Right atrium auricular region (tissue), 2 donors: ENCODE measurements around the gene ZDHHC20. TPM values are rescaled to one million over a fixed set of nuclear protein-coding genes. Genes with fewer than 3 reads are reported as not detected.

ENCODE experiments used
- DNase-seq: peaks from one replicate; pipeline ENCODE4 v3.0.0-alpha.2; 2019; ENCODE audit warnings: low spot score
- H3K27ac ChIP-seq, 2 donors: fragments of 200-600 bp; sonication (generic); 1 replicate in 1 of 2; 2 replicates in 1 of 2; pipeline ENCODE4 v1.5.1; 2016 to 2019
- H3K27me3 ChIP-seq, 2 donors: fragments of 200-600 bp; sonication (generic); one replicate each; pipeline versions ENCODE4 v1.5.1 to v1.6.0; 2017 to 2019
- H3K36me3 ChIP-seq: fragments of 200-600 bp; sonication (generic); one replicate; pipeline ENCODE4 v1.5.1; 2016
- H3K4me1 ChIP-seq, 2 donors: fragments of 200-600 bp; sonication (generic); one replicate each; pipeline versions ENCODE4 v1.5.1 to v1.6.0; 2017 to 2019
- H3K4me3 ChIP-seq, 2 donors: fragments of 200-600 bp; sonication (generic); 1 replicate in 1 of 2; 2 replicates in 1 of 2; pipeline ENCODE4 v1.5.1; 2017 to 2019; ENCODE audit warnings: mild to moderate bottlenecking in 1 of 2, moderate library complexity in 1 of 2
- H3K9me3 ChIP-seq, 2 donors: fragments of 200-600 bp; sonication (generic); one replicate each; pipeline ENCODE4 v1.5.1; 2019
- total RNA-seq, 2 donors: library from RNA; depleted of rRNA; stranded (reverse); fragments of >200 nt; gene quantifications; one replicate each; pipeline ENCODE4 v1.1.0, GENCODE V29; 2016
- TF ChIP-seq, protein P1 (sequence below), 2 donors: fragments of 200-600 bp; sonication (generic); IDR thresholded peaks; one replicate each; pipeline ENCODE4 v1.5.1; 2019; ENCODE audit warnings: antibody characterized with exemption in 2 of 2

ZDHHC20 gene
- total RNA-seq, 2 donors from 2014 or later = 19.7 to 26.5 TPM

GRCh38 chr13:21466527-21466926 lies 7.4 kb upstream of the ZDHHC20 start:
- H3K36me3 ChIP-seq = no peaks in the 10 kb centered on the region
- H3K9me3 ChIP-seq = peaks cover 0 to 10% of the 10 kb centered on the region in 2 donors
- no peaks in the 10 kb centered on the region for H3K27me3 ChIP-seq
- H3K4me1 ChIP-seq = no peaks in the 10 kb centered on the region
- TF ChIP-seq, protein P1, sequence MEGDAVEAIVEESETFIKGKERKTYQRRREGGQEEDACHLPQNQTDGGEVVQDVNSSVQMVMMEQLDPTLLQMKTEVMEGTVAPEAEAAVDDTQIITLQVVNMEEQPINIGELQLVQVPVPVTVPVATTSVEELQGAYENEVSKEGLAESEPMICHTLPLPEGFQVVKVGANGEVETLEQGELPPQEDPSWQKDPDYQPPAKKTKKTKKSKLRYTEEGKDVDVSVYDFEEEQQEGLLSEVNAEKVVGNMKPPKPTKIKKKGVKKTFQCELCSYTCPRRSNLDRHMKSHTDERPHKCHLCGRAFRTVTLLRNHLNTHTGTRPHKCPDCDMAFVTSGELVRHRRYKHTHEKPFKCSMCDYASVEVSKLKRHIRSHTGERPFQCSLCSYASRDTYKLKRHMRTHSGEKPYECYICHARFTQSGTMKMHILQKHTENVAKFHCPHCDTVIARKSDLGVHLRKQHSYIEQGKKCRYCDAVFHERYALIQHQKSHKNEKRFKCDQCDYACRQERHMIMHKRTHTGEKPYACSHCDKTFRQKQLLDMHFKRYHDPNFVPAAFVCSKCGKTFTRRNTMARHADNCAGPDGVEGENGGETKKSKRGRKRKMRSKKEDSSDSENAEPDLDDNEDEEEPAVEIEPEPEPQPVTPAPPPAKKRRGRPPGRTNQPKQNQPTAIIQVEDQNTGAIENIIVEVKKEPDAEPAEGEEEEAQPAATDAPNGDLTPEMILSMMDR (IDR thresholded peaks at IDR 0.05) = no peak
- no peak for DNase-seq
- no peak overlapping the region for H3K4me3 ChIP-seq
- no peak overlapping the region for H3K27ac ChIP-seq

DNA sequence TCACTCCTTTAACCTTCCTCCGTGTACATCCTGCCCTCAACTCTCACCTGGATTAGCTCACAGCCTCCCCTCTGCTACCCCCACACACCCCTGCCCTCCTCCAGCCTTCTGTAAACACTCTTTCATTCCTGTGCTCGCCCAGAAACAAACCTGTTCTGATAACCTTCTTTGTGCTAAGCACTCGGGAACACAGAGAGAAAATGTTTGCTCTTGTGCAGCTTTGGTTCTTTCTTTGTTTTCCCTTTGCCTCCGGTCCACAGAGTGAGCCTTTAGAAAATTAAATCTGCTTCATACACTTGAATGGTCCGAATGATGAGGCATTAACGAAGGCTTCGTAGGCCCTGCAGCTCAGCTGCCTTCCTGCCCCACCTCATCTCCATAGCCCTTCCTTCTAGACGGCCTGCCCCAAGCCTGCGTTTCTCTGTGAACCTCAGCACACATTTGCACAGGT lies 6.6 kb upstream of the ZDHHC20 start:
- Histone ChIP-seq H3K27ac (no peak overlapping the region), H3K36me3 (no peaks in the 10 kb centered on the region), H3K27me3 (no peaks in the 10 kb centered on the region), H3K9me3 (peaks cover 0 to 2% of the 10 kb centered on the region in 2 donors), H3K4me3 (no peak overlapping the region), H3K4me1 (no peaks in the 10 kb centered on the region)
- DNase-seq = no peak
- TF ChIP-seq, protein P1 (IDR thresholded peaks at IDR 0.05) = no peak

GRCh38 chr13:21463424-21463823 lies 4.3 kb upstream of the ZDHHC20 start:
- no peaks in the 10 kb centered on the region for H3K27me3 ChIP-seq
- H3K4me1 ChIP-seq = peaks cover 0 to under 1% of the 10 kb centered on the region in 2 donors
- no peak overlapping the region for H3K27ac ChIP-seq
- H3K4me3 ChIP-seq = no peak overlapping the region
- no peaks in the 10 kb centered on the region for H3K9me3 ChIP-seq
- H3K36me3 ChIP-seq = no peaks in the 10 kb centered on the region
- TF ChIP-seq, protein P1 (IDR thresholded peaks at IDR 0.05) = no peak
- no peak for DNase-seq

- Histone ChIP-seq H3K27ac (no peak overlapping the region), H3K9me3 (no peaks in the 10 kb centered on the region), H3K27me3 (no peaks in the 10 kb centered on the region), H3K4me3 (no peak overlapping the region), H3K36me3 (no peaks in the 10 kb centered on the region), H3K4me1 (peaks cover 0 to 18% of the 10 kb centered on the region in 2 donors)
- no peak for DNase-seq
- TF ChIP-seq, protein P1 (IDR thresholded peaks at IDR 0.05) = no peak
These were observed 2.0 kb upstream of the ZDHHC20 start for GRCh38 chr13:21461131-21461530.

- no peak for DNase-seq
- H3K4me1 ChIP-seq = peaks cover 0 to 18% of the 10 kb centered on the region in 2 donors
- no peaks in the 10 kb centered on the region for H3K27me3 ChIP-seq
- H3K4me3 ChIP-seq = peak overlapping the region; percentile 92 to 99
- H3K27ac ChIP-seq = peak overlapping the region; percentile 90 to 93
- TF ChIP-seq, protein P1 (IDR thresholded peaks at IDR 0.05) = no peak
- no peaks in the 10 kb centered on the region for H3K9me3 ChIP-seq
- no peaks in the 10 kb centered on the region for H3K36me3 ChIP-seq
These were observed 671 bp downstream of the ZDHHC20 start for GRCh38 chr13:21458451-21458812.

- TF ChIP-seq, protein P1 (IDR thresholded peaks at IDR 0.05) = no peak
- no peak overlapping the region for H3K4me3 ChIP-seq
- H3K27ac ChIP-seq = no peak overlapping the region
- H3K27me3 ChIP-seq = no peaks in the 10 kb centered on the region
- H3K9me3 ChIP-seq = no peaks in the 10 kb centered on the region
- H3K4me1 ChIP-seq = peaks cover 0 to 18% of the 10 kb centered on the region in 2 donors
- H3K36me3 ChIP-seq = no peaks in the 10 kb centered on the region
- no peak for DNase-seq
These were observed 5.6 kb downstream of the ZDHHC20 start for GRCh38 chr13:21453387-21454081.
